IPS-18a (cell line): ENCODE measurements around the gene PACS1.

ENCODE experiments used
- H3K27ac ChIP-seq: one replicate; pipeline ENCODE4 v1.5.1; 2013; ENCODE audit warnings: low read length
- H3K27me3 ChIP-seq: one replicate; pipeline ENCODE4 v1.6.1; 2013; ENCODE audit warnings: mild to moderate bottlenecking, low read length; ENCODE audit not compliant: control insufficient read depth, insufficient read depth
- H3K36me3 ChIP-seq: one replicate; pipeline ENCODE4 v1.6.1; 2013; ENCODE audit warnings: low read depth, low read length; ENCODE audit not compliant: control insufficient read depth
- H3K4me1 ChIP-seq: one replicate; pipeline ENCODE4 v1.6.1; 2013; ENCODE audit warnings: low read depth, low read length; ENCODE audit not compliant: control insufficient read depth
- H3K4me3 ChIP-seq: one replicate; pipeline ENCODE4 v1.5.1; 2013; ENCODE audit warnings: low read length
- H3K9ac ChIP-seq: one replicate; pipeline ENCODE4 v1.6.1; 2013; ENCODE audit warnings: mild to moderate bottlenecking, low read length, moderate library complexity
- H3K9me3 ChIP-seq: one replicate; pipeline ENCODE4 v1.6.1; 2013; ENCODE audit warnings: low read depth, low read length; ENCODE audit not compliant: control insufficient read depth

PACS1 gene

DNA sequence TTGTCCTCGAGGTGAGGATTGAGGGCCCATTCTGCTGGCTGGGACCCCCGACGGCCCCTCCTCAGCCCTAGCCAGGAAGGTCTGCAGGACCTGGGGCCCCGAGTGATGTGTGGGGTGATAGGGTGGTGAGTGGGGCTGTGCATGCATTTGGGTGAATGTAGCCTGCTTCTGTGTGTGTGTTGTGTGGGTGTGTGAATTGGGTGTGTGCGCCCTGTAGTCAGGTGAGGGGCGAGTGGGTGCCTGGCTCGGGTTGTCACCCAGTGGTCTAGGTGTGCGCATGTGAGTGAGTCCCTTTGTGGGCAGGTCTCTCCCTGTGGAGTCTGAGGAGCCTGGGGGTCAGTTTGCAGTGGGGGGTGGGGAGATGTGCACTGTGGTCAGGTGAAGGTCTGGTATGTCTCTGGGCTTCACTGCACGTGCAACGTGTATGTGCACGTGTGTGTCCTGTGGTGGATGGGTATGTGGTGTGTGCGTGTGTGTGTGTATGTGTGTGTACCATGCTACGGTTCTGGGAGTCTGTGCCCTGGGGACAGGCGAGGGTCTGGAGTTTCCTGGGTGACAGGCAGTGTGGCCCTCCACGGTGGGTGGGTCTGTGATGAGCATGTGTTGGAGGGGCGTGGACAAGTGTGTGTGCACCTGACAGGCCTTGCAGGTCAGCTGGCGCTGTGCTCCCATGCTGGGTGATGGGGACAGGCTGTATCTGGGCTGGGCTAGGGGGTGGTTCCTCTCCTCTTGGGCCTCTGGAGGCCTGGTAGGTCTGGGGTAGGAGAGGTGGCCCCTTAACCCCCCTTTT, 222.7 kb downstream of the PACS1 start:
- Histone ChIP-seq H3K9ac (no peak overlapping the region), H3K4me1 (peaks cover 9% of the 10 kb centered on the region), H3K36me3 (no peaks in the 10 kb centered on the region), H3K4me3 (peak overlapping the region; percentile 44), H3K27me3 (peaks cover 34% of the 10 kb centered on the region), H3K27ac (no peak overlapping the region), H3K9me3 (no peaks in the 10 kb centered on the region)

DNA sequence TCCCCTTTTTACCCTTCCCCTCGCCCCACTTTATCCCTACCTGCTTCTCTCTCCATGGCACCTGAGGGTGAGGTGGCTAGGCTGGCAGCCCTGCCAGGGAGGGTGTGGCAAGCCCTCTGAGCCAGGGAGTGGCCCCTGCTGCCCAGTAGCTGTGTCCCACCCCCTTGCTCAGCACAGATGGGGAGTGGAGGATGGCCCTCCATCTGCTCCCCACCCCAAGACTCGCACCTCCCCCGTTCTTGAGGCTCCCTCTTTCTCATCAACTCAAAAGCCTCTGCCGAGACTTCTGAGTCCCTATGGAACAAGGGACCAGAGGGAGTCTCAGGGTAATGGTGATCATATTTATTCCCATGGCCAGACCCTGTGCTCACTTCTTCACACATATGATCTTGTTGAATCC, 223.3 kb downstream of the PACS1 start:
- no peak overlapping the region for H3K4me3 ChIP-seq
- peaks cover 34% of the 10 kb centered on the region for H3K27me3 ChIP-seq
- H3K9ac ChIP-seq, result no peak overlapping the region
- H3K36me3 ChIP-seq, result no peaks in the 10 kb centered on the region
- H3K4me1 ChIP-seq, result peaks cover 9% of the 10 kb centered on the region
- H3K9me3 ChIP-seq, result no peaks in the 10 kb centered on the region
- no peak overlapping the region for H3K27ac ChIP-seq

DNA sequence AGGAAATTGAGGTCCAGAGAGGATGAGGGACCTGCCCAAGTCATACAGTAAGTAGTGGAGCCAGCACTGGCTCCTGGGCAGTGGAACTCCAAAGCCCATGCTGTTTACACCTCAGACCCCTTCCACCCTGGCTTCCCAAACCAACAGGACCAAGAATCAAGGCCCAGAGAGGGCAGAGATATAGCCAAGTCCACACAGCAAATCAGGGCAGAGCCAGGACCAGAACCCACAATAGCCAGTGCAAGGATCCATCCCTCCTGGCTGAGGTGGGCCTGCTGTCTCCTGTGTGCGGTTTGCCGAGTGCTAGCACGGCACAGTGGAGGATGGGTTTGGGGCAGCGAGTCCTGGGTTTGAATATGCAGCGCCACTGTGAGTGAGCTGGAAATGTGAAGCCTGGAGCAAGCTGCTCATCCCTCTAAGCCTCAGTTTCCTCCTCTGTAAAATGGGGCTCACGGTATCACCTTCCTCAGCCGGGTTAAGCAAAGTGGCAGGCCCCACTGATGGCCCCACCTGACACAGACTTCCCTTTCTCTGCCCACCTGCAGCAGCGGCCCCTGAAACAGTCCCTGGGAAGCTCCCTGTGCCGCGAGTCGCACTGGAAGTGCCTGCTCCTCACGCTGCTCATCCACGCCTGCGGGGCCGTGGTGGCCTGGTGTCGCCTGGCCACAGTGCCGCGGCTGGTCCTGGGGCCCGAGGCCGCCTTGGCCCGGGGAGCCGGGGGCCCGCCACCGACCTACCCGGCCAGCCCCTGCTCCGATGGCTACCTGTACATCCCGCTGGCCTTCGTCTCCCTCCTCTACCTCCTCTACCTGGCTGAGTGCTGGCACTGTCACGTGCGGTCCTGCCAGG, 223.9 kb downstream of the PACS1 start:
- no peaks in the 10 kb centered on the region for H3K36me3 ChIP-seq
- H3K4me1 ChIP-seq, result peaks cover 9% of the 10 kb centered on the region
- H3K4me3 ChIP-seq, result no peak overlapping the region
- peaks cover 34% of the 10 kb centered on the region for H3K27me3 ChIP-seq
- no peaks in the 10 kb centered on the region for H3K9me3 ChIP-seq
- H3K27ac ChIP-seq, result no peak overlapping the region
- H3K9ac ChIP-seq, result no peak overlapping the region
